HG02759 (cell line): ENCODE measurements around the gene KRT3.

Experiments
- ATAC-seq: cut with Tn5 transposase; IDR thresholded peaks from one replicate; pipeline ENCODE4 v1.9.1; 2021; ENCODE audit warnings: mild to moderate bottlenecking, moderate library complexity; ENCODE audit not compliant: unreplicated experiment

The KRT3 gene

DNA sequence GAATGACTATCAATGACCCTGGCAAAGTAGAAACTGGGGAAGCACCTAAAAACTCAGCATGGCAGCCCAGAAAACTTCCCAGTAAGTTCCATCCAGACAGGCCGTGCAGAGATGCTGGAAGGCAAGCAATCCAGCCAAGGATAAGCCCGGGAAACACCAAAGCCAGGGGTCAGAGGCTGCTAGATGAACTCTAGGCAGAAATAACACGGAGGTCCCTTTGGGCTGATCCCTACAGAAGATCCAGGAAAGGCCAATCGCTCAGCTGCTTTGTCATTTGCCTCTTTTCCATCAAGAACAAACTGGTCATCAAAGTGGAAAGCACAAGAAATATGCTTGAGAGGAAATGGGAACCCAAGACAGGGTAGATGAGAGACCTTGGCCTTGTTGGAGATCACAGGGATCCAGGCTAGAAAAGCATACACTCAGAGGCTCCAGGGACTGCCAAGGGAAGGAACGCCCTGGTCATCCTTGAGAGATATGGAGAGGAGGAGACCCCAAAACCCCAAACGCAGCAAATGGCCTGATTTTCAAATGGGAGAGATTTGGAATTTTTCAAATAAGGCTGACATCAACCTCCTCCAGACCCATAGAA lies 31.7 kb upstream of the KRT3 start:
- no peak for ATAC-seq

DNA sequence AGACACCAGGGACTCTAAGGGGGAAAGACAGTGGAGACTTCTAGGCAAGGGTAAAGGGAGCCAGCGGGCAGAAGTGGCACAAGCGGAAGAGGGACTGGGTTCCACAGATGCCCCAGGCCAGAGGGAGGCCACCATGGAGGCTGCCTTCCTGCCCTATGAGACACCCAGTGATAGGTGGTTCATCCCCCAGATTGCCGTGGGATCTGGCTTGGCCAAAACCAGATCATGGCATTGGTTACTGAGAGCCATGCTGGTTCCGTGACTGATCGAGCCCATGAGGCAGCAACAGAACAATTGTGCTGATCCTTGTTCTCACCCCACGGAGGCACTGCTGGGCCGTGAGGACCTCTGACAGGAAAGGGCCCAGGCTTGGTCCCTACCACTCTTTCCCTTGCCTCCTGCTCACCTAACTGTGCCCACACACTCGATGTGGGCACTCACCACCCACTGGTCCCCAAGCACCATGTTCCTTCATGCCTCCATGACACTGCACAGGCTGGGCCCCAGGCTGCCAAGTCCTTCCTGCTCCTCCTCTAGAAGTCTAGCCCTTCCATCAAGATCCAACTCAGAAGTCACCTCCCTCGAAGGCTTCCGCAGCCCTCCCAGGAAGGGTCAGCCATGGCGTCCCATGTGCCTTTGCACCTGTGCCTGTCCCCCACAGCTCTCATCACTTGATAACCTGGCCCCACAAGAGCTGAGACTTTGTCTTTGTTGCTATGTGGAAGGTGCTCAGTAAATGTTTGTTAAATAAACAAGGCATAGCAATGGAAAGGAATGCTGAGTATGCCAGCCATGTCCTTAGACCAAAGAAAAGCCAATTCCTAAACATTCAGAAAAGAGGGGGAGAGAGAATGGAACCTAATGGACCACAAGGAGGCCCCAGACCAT lies 30.9 kb upstream of the KRT3 start:
- no peak for ATAC-seq

DNA sequence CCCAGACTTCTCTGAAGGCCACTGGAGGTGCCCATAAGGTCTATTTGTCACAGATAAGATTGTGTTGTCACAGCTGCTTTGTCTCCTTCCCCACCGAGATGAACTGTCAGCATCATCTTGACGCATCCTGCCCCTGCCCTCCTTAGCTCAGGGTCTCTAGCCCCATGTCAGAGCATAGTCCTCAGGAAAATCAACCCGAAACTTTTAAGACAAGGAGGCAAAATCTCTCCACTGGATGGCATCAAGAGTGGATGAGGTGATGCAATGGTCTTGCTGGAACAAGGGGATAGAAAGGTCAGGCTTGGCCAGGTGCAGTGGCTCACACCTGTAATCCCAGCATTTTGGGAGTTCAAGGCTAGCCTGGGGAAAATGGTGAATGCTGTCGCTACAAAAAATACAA lies 30.0 kb upstream of the KRT3 start:
- ATAC-seq, result no peak

DNA sequence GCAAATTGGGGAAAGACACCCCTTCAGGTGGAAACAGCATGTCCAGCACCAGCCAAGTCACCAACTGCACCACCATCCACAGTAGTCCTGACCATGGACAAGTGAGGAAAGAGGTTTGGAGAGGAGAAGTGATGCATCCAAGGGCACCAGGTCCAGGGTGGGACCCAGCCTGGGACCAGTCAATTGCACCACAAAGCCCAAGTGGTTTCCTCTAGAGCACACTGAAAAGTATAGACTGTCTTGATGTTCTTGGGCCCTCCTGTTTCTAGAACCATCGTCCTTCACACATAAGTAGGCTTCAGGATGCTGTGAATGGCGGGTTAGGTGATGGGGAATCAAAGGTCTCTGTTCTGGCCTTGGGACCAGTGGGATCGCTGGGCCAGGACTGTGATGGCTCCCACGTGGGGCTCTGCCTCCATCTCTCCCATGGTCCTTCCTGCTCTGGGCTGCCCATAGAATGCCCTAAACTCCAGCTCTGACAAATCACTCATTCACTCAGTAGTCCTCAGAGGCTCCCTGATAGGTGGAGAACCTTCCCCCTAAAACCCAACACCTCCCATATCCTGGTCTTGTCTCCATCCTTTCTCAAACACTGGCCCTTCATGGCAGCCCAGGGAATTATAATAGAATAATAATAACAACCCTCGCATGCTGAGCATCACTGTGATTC lies 29.0 kb upstream of the KRT3 start:
- no peak for ATAC-seq

DNA sequence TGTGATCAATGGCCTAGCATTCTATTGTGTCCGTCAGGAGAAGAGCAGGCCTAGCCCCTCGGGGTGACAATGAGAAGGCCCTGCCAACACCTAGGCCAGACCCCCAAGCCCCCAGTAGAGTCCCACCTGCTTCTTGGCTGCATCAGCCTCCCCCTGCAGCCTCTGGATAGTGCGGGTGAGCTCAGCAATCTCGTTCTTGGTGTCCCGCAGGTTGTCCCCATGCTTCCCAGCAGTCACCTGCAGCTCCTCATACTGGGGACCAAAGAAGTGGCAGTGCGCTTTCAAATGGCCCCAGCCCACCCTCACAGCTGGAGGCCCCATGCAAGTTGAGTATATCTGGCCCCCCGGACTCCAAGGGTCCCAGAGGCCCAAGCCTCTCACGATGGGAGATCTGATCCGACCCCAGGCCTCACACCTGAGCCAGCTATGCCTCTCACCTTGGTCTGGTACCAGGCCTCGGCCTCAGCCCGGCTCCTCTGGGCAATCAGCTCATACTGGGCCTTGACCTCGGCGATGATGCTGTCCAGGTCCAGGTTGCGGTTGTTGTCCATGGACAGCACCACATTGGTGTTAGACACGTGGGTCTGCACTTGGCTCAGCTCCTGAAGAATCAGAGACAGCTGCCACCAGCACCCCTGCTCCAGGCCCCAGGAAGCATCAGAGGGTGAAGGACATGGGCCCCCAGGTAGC lies 28.0 kb upstream of the KRT3 start:
- no peak for ATAC-seq

DNA sequence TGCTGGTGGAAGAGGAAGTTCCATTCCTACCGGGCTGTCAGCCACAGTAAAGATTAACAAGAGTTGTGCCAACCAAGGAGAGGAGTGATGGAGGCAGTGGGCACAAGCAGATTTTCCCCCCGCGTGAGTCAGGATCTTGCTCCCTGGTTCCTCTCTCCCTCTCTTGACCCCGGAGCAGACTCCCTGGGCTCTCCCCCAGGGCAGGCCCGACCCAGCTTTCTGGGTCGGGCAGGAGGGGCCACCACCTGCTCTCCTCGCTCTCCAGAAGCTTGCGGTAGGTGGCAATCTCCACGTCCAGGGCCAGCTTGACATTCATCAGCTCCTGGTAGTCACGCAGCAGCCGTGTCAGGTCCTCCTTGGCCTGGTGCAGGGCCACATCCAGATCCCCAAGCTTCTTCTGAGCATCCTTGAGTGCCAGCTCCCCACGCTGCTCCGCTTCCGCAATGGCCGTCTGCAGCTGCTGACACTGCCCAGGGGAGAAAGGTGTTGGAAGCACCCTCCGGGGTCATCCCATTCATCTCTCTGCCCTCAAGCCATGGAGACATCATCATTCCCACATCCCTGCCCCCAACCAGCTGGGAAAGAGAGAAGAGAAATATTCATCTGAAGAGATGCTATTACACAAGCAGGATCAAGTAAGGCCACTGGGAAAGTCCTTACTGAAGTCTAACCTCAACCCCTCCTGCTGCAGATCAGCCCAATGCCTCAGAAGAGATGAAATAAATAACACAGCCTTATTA lies 27.0 kb upstream of the KRT3 start:
- ATAC-seq, result no peak

DNA sequence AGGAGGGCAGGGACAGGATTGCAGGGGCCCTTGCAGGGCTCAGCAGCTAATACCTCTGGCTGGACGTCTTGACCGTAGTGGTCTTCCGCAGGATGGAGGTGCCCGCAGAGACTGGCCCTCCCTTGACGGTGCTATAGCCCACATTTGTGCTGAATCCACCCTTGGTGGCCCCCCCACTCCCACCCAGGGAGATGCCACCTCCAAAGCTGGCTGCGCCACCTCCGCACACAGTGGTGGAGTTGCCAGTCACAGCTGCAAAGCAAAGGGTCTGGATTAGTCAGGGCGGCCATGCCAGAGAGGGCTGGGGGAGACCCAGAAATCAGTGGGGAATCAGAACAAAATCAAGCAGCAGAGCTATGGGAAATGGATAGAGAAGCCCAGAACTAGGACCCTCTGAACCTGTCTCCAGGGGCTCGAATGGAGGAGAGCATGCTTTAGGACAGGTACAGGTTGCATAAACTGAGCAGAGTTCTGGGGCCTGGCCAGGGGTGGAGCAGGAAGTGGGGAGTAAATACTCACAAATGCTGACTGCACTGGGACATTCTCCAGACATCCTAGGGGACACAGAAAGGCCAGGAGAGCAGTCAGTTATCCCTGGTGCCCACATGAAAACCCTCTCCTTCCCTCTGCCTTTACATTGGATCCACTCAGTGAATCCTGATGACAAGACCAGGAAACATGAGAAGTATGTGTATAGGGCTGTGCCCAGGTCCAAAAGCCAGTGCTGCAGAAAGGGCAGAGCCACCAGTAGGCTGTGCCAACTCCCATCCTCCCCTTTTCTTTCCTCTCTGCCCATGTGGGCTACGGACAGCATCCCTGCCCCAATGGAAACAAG lies 26.1 kb upstream of the KRT3 start:
- no peak for ATAC-seq

DNA sequence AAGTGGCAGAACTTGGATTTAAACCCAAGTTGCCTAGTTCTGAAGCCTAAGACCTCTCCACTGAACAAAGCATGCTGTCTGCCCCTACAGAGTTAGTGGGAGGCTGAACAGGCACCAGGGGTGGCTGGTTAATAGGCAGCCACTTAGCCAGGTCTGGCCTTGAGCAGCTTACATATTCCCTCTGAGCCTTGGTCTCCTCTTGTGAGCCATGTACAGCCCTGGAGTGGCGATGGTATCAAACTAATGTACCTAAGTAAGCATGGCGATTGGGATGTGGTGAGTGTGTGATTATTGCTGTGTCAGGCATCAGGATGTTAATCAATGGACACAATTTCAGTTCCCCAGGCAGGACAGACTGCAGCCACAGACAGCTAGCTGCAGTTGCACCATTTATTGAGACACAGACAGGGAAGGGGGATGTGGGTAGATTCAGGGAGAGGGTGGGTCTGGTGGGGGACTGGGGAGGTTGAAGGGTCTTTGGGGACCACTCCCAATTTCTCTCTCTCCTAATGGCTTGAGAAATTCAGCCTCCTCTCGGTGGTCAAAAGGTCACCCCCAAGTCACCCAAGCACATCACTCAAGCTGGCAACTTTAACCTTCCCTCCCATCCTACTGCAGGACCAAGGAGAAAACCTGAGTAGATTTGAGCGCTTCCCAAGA lies 25.3 kb upstream of the KRT3 start:
- ATAC-seq, result no peak

DNA sequence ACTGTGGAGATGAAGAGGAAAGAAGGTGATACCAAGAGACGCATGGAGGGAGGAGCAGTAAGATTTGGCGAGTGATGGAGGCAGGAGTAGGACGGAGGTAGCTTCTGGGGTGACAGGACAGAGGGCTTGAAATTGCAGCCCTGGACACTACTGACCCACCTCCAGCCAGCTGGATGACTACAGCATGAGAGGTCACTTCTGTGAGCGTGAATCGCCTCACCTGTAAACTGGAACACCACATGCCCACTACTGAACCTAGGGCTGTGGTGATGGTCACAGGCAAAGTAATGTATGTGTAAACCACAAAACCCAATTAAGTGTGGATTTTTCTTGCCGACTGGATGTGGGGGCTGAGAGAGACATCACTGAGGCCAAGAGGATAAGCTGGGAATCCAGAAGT lies 24.6 kb upstream of the KRT3 start:
- no peak for ATAC-seq

DNA sequence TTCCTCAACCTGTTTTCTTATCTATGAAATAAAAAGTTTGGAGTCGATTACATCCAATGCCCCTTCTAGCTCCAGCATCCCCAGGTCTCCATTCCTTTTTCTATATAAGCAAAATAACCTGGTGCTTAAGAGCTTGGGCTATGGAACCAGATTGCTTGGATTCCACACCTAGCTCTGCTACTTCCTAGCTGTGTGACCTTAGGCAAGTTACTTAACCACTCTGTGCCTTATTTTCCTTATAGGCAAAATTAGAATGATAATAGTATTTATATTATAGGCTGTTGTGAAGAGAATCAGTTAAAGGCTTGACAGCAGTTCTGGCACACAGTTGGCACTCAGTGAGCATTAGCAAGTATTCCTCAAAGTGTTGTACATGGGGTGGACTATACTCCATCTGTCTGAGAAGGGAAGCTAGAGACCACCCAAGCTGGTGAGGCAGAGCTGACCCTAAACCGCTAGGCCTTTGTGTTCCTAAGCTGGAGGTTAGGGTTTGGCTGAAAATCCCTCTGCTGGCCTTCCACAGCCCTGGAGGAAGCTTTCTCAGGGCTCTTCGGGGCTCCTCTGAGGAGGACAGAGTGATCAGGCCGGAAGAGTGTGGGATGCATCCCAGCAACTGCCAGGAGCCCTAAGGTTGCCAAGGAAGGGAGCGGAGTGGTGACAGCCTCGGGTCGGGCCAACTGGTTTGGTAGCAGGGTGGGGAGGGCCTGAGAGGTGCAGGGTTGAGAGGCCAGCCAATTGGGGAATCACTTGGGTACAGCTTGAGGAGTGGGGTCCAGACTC lies 24.0 kb upstream of the KRT3 start:
- ATAC-seq, result no peak

DNA sequence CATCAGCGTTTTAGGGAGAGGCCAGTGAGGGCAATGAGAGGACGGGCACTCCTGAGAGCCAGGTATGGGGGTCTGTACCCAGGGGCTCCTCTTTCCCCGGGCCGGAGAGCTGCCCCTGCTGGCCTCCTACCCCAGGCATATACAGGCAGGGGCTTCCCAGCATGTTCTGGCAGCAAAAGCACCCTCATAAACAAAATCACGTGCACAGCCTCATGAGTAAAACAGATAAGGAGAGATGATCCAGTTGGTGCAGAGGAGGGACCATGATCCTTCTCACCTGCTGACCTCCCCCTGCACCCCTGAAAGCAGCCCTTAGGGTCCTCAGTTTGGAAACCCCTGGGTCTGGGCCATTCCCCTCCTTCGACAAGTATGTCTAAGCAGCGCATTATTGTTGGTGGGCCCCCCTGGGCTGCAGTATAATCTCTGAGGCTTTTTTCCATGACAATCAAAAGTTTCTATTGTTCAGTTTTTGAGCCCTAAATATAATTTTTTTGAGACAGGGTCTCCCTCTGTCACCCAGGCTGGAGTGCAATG lies 23.0 kb upstream of the KRT3 start:
- ATAC-seq, result no peak

DNA sequence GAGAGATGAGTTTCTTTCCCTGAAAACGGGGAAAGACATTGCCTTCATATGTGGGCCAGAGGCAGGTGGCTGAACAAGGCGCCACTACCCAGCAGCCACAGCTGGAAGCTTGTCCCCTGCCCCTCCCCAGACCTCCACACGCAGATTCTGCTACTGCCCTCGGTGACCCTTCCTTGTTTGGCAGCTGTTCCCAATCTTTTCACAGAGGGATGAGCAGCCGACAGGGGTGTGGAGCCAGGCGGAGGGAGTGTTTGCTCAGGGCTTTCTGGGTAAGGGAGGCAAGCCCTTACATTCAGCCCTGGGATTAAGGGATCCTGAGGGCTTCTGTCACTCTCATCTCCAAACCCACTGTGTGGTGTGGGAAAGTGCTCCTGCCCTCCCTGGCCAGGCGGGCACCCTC lies 22.5 kb upstream of the KRT3 start:
- no peak for ATAC-seq

DNA sequence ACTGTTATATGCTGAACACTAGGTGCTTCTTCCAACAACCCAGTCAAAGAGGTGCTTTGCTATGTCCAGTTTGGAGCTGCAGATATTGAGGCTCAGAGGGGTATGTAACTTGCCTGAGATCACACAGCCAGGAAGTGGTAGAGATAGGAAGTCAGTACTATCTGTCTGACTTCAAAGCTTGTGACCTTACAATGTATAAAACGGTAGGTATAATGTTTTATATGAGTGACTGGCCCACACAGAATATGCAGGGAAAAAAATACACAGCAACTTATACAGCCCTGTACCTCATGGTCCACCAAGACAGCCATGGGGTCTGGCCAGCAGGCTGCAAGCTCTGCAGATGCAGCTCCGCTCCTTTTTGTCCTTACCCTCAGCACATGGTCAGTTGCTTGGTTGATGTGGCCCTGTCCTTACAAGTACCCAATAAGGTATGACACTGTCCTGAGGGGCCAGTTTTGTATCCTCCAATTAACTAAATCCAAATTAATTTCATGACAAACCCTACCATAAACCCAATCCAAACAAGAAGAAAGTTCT lies 21.9 kb upstream of the KRT3 start:
- no peak for ATAC-seq

DNA sequence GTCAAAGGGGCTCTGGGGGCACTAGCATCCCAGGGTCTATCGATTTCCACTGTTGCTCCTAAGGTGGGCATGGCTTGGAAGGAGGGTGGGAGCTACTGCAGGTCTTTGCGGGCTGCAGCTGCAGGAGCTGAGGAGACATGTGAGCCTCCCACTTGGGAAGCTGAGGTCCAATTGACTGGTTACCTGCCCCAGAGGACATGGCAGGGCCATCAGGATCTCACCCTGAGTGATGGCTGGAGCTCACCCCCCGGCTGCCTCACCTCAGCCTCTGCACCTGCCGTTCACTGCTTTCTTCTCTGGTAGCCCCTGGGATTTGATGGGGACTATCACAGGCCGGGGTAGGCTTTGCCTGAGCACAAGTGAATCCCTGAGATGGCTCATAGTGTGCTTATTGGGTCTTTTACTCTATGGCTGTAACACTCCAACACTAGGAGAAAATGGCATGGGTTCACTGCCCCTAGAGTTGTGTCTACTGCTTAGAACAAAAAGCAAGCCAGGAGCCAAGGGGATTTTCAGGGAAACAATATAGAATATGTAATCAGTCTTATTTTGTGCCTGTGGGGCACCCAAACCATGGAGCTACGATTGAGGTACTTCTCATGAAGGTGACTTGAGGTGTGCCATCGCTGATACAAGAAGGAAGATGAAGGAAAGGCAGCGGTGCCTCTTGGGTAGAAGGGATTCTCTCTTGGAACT lies 21.2 kb upstream of the KRT3 start:
- no peak for ATAC-seq

DNA sequence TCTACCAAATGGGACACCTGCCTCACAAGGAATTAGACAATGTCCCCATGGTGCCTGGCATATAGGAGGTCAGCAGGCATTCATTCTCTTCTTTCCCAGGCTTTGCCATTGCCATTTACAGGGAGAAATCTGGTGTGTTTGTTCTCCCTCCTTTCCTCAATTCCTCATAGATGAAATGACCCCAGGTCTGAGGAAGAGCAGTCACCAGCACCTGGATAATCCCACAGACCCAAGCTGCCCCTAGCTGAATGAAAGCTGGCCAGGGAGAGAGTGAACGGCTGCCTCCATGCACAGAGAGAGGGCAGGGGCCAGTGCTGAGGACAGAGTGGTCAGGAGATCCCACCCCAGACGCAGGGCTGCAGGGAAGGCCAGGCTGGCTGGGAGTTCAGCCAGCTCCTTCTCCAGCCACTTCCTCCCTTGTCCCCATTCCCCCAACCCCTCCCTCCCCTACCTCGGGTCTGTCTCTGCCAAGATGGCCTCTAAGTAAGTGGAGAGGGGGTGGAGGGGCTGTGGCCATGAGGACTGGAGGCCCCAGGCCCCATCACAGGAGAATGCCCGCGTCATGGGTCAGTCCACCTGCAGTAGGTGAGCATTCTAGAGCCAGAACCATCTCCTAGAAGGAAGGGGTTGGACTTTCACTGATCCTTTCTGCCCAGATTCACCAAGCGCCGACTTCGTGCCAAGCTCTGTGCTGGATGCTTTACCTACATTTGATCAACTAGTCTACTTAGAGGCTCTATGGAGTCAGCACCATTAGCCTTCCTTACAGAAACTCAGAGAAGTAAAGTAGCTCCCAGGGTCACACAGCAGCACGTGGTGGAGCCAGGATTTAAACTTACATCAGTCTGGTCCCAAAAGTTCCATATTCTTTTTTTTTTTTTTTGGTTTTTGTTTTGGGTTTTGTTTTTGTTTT lies 20.0 kb upstream of the KRT3 start:
- no peak for ATAC-seq

DNA sequence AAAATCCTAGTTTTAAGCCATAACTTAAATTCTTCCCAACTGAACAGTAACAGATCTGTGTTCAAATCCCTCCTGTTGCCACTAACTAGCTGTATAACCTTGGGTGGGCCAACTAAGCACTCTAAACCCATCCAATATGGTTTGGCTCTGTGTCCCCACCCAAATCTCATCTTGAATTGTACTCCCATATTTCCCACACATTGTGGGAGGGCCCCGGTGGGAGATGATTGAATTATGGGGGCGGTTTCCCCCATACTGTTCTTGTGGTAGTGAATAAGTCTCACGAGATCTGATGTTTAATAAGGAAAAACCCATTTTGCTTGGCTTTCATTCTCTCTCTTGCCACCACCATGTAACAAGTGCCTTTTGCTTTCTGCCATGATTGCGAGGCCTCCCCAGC lies 19.2 kb upstream of the KRT3 start:
- ATAC-seq, result no peak
